Measurements from ENCODE around the gene PCNT. TPM values are rescaled to one million over a fixed set of nuclear protein-coding genes. Genes with fewer than 3 reads are reported as not detected.

The PCNT gene
- total RNA-seq, 1 experiment from 2014 or later = 41.0 TPM

DNA sequence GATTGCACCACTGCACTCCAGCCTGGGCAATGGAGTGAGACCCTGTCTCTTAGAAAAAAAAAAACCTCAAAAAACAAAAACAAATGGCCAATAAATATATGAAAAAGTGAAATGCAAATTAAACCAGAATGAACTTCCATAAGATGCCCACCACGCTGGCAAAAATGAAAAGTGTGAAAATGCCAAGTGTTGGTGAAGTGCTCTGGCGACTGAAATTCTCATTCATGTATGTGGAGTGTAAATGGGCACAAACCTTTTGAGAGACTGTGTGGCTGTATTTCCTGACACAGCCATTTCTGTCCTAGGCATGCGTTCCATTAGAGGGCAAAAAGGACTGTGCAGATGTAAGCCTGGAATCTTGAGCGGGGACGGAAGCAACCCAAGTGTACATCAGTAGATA, 19.5 kb upstream of the PCNT start:
- no peak for DNase-seq (ENCODE audit: low spot score)
- H3K27me3 Mint-ChIP-seq (ENCODE audit: low read depth) = no peaks in the 10 kb centered on the region
- no peaks in the 10 kb centered on the region for H3K4me1 Mint-ChIP-seq
- no peak overlapping the region for H3K4me3 Mint-ChIP-seq
- POLR2A ChIA-PET = no interaction called here
- no peak for ATAC-seq
- TF ChIP-seq ZNF263 (CRISPR knock-in tag; IDR thresholded peaks at IDR 0.05; ENCODE audit: low read depth) = no peak
- no peak for TF ChIP-seq SMAD4 (CRISPR knock-in tag; IDR thresholded peaks at IDR 0.05)
- no peak for TF ChIP-seq MYBL2 (CRISPR knock-in tag; IDR thresholded peaks at IDR 0.05)
- TF ChIP-seq GTF2I (CRISPR knock-in tag; conservative IDR thresholded peaks at IDR 0.05) = no peak
- TF ChIP-seq, protein P1, sequence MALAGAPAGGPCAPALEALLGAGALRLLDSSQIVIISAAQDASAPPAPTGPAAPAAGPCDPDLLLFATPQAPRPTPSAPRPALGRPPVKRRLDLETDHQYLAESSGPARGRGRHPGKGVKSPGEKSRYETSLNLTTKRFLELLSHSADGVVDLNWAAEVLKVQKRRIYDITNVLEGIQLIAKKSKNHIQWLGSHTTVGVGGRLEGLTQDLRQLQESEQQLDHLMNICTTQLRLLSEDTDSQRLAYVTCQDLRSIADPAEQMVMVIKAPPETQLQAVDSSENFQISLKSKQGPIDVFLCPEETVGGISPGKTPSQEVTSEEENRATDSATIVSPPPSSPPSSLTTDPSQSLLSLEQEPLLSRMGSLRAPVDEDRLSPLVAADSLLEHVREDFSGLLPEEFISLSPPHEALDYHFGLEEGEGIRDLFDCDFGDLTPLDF (CRISPR knock-in tag; IDR thresholded peaks at IDR 0.05) = no peak
- TF ChIP-seq, protein P2, sequence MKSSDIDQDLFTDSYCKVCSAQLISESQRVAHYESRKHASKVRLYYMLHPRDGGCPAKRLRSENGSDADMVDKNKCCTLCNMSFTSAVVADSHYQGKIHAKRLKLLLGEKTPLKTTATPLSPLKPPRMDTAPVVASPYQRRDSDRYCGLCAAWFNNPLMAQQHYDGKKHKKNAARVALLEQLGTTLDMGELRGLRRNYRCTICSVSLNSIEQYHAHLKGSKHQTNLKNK (CRISPR knock-in tag; IDR thresholded peaks at IDR 0.05) = no peak
- CTCF ChIA-PET = no interaction called here
- H3K36me3 Mint-ChIP-seq = peaks cover 65% of the 10 kb centered on the region
- no peaks in the 10 kb centered on the region for H3K9me3 Mint-ChIP-seq
- H3K27ac Mint-ChIP-seq = no peak overlapping the region

DNA sequence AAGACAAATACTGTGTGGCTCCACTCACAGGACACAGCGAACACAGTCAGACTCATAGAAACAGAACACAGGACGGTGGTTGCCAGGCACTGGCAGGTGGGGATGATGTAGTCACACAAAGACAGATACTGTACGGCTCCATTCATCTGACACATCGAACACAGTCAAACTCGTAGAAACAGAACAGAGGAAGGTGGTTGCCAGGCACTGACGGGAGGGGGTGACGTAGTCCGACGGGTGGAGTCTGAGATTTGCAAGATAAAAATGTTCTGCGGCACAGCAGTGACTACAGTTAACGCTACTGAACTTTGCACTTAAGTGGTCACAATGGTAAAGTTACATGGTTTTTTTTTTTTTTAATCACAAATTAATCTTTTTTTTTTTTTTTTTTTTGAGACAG, 19.0 kb upstream of the PCNT start:
- no peak overlapping the region for H3K4me3 Mint-ChIP-seq
- no peaks in the 10 kb centered on the region for H3K4me1 Mint-ChIP-seq
- H3K27me3 Mint-ChIP-seq (ENCODE audit: low read depth) = no peaks in the 10 kb centered on the region
- POLR2A ChIA-PET = no interaction called here
- no peak for ATAC-seq
- CTCF ChIA-PET = no interaction called here
- H3K36me3 Mint-ChIP-seq = peaks cover 61% of the 10 kb centered on the region
- no peaks in the 10 kb centered on the region for H3K9me3 Mint-ChIP-seq
- TF ChIP-seq ZNF219 (CRISPR knock-in tag; IDR thresholded peaks at IDR 0.05; ENCODE audit: borderline replicate concordance) (no peak), ZNF423 (CRISPR knock-in tag; IDR thresholded peaks at IDR 0.05) (no peak), TCF7 (CRISPR knock-in tag; IDR thresholded peaks at IDR 0.05; ENCODE audit: low read depth) (no peak)
- TF ChIP-seq, protein P3, sequence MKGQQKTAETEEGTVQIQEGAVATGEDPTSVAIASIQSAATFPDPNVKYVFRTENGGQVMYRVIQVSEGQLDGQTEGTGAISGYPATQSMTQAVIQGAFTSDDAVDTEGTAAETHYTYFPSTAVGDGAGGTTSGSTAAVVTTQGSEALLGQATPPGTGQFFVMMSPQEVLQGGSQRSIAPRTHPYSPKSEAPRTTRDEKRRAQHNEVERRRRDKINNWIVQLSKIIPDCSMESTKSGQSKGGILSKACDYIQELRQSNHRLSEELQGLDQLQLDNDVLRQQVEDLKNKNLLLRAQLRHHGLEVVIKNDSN (CRISPR knock-in tag; IDR thresholded peaks at IDR 0.05) = no peak
- TF ChIP-seq, protein P4, sequence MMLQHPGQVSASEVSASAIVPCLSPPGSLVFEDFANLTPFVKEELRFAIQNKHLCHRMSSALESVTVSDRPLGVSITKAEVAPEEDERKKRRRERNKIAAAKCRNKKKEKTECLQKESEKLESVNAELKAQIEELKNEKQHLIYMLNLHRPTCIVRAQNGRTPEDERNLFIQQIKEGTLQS (CRISPR knock-in tag; conservative IDR thresholded peaks at IDR 0.05) = no peak
- H3K27ac Mint-ChIP-seq = no peak overlapping the region
- no peak for DNase-seq (ENCODE audit: low spot score)

DNA sequence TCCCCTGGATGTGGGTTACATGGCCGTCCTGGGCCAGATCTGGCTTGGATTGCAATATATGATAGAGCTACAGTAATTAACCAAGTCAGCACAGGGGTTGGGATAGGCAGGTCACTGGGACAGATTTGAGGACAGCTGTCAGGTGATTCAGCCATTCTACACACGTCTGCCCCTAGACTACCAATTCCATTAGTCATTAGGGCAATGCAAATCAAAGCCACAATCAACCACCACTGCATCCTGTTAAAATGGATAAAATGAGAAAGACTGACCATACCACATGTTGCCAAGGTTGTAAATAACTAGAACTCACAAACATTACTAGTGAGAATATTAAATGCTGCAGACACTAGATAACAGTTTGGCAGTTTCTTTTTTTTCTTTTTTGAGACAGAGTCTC, 16.3 kb upstream of the PCNT start:
- Mint-ChIP-seq H3K27ac (no peak overlapping the region), H3K9me3 (no peaks in the 10 kb centered on the region), H3K36me3 (peaks cover 48% of the 10 kb centered on the region), H3K27me3 (ENCODE audit: low read depth) (no peaks in the 10 kb centered on the region), H3K4me1 (no peaks in the 10 kb centered on the region), H3K4me3 (no peak overlapping the region)
- TF ChIP-seq, protein P5, sequence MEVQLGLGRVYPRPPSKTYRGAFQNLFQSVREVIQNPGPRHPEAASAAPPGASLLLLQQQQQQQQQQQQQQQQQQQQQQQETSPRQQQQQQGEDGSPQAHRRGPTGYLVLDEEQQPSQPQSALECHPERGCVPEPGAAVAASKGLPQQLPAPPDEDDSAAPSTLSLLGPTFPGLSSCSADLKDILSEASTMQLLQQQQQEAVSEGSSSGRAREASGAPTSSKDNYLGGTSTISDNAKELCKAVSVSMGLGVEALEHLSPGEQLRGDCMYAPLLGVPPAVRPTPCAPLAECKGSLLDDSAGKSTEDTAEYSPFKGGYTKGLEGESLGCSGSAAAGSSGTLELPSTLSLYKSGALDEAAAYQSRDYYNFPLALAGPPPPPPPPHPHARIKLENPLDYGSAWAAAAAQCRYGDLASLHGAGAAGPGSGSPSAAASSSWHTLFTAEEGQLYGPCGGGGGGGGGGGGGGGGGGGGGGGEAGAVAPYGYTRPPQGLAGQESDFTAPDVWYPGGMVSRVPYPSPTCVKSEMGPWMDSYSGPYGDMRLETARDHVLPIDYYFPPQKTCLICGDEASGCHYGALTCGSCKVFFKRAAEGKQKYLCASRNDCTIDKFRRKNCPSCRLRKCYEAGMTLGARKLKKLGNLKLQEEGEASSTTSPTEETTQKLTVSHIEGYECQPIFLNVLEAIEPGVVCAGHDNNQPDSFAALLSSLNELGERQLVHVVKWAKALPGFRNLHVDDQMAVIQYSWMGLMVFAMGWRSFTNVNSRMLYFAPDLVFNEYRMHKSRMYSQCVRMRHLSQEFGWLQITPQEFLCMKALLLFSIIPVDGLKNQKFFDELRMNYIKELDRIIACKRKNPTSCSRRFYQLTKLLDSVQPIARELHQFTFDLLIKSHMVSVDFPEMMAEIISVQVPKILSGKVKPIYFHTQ (CRISPR knock-in tag; IDR thresholded peaks at IDR 0.05) = no peak
- TF ChIP-seq RORB (CRISPR knock-in tag; IDR thresholded peaks at IDR 0.05) = no peak
- TF ChIP-seq, protein P6, sequence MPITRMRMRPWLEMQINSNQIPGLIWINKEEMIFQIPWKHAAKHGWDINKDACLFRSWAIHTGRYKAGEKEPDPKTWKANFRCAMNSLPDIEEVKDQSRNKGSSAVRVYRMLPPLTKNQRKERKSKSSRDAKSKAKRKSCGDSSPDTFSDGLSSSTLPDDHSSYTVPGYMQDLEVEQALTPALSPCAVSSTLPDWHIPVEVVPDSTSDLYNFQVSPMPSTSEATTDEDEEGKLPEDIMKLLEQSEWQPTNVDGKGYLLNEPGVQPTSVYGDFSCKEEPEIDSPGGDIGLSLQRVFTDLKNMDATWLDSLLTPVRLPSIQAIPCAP (CRISPR knock-in tag; IDR thresholded peaks at IDR 0.05) = no peak
- TF ChIP-seq, protein P7, sequence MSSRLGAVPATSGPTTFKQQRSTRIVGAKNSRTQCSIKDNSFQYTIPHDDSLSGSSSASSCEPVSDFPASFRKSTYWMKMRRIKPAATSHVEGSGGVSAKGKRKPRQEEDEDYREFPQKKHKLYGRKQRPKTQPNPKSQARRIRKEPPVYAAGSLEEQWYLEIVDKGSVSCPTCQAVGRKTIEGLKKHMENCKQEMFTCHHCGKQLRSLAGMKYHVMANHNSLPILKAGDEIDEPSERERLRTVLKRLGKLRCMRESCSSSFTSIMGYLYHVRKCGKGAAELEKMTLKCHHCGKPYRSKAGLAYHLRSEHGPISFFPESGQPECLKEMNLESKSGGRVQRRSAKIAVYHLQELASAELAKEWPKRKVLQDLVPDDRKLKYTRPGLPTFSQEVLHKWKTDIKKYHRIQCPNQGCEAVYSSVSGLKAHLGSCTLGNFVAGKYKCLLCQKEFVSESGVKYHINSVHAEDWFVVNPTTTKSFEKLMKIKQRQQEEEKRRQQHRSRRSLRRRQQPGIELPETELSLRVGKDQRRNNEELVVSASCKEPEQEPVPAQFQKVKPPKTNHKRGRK (CRISPR knock-in tag; IDR thresholded peaks at IDR 0.05; ENCODE audit: borderline replicate concordance) = no peak
- TF ChIP-seq, protein P1 (CRISPR knock-in tag; IDR thresholded peaks at IDR 0.05) = no peak
- TF ChIP-seq ZNF416 (CRISPR knock-in tag; IDR thresholded peaks at IDR 0.05) = no peak
- TF ChIP-seq, protein P8, sequence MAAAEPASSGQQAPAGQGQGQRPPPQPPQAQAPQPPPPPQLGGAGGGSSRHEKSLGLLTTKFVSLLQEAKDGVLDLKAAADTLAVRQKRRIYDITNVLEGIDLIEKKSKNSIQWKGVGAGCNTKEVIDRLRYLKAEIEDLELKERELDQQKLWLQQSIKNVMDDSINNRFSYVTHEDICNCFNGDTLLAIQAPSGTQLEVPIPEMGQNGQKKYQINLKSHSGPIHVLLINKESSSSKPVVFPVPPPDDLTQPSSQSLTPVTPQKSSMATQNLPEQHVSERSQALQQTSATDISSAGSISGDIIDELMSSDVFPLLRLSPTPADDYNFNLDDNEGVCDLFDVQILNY (CRISPR knock-in tag; IDR thresholded peaks at IDR 0.05) = no peak
- no peak for TF ChIP-seq MXD4 (CRISPR knock-in tag; IDR thresholded peaks at IDR 0.05; ENCODE audit: borderline replicate concordance)
- no peak for TF ChIP-seq ZNF121 (CRISPR knock-in tag; IDR thresholded peaks at IDR 0.05)
- TF ChIP-seq GRHL2 (CRISPR knock-in tag; IDR thresholded peaks at IDR 0.05; ENCODE audit: insufficient replicate concordance, severe bottlenecking) = no peak
- no peak for TF ChIP-seq ZNF423 (CRISPR knock-in tag; IDR thresholded peaks at IDR 0.05)
- TF ChIP-seq, protein P9, sequence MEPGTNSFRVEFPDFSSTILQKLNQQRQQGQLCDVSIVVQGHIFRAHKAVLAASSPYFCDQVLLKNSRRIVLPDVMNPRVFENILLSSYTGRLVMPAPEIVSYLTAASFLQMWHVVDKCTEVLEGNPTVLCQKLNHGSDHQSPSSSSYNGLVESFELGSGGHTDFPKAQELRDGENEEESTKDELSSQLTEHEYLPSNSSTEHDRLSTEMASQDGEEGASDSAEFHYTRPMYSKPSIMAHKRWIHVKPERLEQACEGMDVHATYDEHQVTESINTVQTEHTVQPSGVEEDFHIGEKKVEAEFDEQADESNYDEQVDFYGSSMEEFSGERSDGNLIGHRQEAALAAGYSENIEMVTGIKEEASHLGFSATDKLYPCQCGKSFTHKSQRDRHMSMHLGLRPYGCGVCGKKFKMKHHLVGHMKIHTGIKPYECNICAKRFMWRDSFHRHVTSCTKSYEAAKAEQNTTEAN (CRISPR knock-in tag; IDR thresholded peaks at IDR 0.05) = no peak
- ATAC-seq (no peak), DNase-seq (ENCODE audit: low spot score) (no peak)
- ChIA-PET CTCF (no interaction called here), POLR2A (no interaction called here)
